GM18907 (cell line): Measurements from ENCODE around the gene TMEM269.

Source experiments
- ATAC-seq: cut with Tn5 transposase; IDR thresholded peaks from one replicate; pipeline ENCODE4 v1.9.1; 2021; ENCODE audit warnings: mild to moderate bottlenecking, moderate library complexity; ENCODE audit not compliant: unreplicated experiment

Gene TMEM269

DNA sequence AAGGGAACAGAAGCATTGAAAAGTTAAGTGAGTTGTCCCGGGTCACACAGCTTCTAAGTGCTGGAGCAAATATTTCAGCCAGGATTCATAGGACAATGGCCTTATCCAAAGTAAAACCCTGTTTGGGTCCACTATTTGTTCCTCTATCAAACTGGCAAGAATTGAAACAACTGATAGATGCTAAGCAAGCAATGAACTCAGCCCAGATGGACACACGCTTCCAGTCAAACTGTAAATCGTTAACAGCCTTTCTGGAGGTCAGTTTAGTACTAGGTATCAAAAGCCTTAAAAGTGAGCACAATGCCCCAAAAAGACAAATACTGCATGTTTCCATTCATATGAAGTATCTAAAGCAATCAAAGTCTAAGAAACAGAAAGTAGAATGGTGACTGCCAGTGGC lies 33.2 kb downstream of the TMEM269 start:
- ATAC-seq = no peak

DNA sequence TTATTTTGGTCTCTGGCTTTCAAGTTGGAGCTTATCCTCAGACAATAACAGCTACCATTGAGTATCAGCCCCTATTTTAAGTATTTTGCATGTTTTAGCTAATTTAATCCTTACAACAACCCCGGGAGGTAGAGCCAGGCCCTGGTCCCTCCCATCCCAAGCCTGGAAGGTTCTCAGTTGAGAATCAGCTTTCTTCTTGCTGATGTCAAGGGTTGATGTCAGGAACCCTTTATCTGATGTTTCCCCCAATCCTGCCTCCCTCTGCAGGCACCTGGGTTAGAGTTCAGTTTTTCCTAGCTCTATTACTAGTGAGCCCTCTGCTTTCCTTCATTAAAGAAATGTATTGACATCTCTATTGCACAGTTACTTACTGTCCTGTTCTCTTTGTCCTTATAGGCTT lies 36.0 kb downstream of the TMEM269 start:
- no peak for ATAC-seq

DNA sequence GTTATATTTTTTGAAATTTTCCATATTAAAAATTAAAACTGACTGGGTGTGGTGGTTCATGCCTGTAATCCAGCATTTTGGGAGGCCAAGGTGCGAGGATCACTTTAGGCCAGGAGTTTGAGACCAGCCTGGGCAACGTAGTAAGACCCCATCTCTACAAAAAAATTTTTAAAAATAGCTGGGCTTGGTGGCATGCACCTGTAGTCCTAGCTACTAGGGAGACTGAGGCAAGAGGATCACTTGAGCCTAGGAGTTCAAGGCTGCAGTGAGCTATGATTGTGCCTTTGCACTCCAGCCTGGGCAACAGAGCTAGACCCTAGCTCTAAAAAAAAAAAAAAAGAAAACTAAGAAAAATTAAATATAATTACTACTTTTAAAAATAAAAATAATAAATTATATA lies 36.9 kb downstream of the TMEM269 start:
- ATAC-seq = no peak

DNA sequence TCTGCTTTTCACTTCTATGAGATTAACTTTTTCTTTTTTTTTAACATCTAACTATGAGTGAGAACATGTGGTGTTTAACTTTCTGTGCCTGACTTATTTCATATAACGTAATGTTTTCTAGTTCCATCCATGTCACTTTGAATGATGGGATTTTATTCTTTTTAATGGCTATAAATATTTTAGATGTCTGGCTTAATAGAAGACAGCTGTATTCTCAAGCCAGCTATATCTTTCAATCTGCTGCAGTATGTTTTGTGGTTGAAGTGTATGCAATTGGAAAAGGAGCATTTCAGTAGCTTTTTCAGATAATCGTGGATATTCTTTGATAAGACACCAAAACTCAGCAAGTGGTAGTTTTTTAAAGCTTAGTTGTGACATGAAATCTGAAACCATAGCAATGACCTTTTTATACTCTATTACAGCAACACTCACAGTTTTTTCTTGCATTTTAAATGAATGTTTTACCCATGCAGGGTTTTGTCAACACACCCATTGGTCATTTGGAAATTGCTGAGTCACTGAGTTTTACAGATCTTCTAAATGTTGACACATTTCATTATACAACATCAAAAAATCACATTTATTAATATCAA lies 38.1 kb downstream of the TMEM269 start:
- ATAC-seq = no peak

DNA sequence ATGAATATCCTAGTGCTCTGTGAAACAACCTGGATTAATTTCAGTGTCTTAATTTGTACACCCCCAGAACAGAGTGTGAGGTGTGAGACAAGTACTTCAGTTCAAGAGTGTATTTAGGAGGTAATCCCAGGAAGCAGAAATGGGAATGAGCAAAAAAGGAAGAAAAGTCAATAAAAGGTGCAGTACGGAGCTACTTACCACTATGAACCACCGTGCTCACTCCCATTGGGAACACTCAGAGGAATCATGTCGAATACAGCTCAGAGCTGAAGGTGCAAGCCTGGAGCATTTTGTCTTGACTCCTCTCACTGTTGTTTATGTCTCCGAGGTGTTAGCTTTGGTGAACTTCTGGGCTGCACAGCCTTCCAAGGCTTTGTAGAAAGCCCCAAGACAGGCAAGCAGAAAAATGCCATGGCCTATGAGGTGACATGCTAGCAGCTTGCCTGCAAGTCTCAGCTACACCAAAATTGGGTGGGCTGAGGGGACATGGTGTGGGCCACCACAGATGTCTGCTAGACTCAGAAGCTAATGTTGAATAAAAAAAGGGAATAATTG lies 39.8 kb downstream of the TMEM269 start:
- no peak for ATAC-seq

DNA sequence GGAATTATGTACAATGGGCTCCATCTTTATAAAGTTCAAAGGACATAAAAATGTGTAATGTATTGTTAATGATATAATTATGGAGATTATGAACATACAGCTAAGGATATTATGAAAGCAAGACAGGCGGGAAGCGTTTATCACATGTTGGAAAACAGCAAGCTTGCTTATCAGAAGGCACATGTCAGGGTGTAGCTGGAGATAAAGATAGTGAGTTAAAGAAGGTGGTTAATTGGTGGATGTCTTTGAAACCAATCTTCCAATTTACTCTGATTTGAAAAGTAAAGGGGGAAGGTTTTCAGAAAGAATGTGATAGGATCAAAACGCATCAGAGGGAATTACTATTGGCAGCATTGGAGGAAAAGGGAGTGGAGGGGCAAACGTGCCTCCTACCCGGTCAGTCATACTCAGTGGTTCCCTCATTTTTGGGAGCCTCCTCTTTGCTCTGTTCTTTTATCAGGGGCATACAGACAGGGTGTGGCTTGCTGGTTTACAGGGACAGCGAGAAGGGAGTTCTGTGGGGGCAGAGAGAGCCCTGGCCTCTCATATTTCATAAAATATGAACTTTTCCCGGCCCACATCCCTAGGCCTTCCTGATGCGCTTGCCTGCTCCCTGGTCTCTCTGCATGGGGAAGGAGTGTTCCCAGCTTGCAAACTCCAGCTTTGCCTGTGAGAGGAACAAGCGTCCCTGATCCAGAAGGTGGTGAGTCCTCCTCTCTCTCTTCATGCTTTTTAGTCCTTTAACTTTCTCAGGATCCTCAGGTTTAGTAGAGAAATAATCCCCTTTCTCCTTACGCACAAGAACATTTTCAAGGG lies 40.5 kb downstream of the TMEM269 start:
- ATAC-seq = no peak

DNA sequence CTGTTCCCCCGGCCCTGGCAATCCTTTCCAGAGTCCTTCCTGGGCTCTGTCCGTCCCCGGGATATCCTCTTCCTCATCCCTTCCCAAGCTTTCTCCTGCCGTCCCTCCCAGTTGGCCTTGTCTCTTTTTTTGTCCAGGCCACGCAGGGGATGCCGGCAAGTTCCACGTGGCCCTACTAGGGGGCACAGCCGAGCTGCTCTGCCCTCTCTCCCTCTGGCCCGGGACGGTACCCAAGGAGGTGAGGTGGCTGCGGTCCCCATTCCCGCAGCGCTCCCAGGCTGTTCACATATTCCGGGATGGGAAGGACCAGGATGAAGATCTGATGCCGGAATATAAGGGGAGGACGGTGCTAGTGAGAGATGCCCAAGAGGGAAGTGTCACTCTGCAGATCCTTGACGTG lies 45.8 kb downstream of the TMEM269 start:
- no peak for ATAC-seq

DNA sequence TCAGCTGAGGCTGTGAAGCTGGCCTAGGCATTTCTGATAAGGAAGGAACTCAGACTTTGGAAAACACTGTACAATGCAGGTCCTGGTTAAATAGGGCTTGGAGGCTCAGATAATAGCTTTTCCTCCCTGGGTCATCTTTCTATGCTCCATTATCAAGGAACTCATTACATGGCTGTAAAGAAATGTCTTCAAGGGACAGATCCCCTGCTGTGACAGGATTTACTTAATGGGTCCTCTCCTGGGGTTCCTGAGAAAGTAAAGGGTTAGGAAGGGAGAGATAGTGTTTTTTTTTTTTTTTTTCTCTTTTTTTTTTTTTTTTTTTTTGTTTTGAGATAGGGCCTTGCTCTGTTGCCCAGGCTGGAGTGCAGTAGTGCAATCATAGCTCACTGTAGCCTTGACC lies 46.5 kb downstream of the TMEM269 start:
- no peak for ATAC-seq

DNA sequence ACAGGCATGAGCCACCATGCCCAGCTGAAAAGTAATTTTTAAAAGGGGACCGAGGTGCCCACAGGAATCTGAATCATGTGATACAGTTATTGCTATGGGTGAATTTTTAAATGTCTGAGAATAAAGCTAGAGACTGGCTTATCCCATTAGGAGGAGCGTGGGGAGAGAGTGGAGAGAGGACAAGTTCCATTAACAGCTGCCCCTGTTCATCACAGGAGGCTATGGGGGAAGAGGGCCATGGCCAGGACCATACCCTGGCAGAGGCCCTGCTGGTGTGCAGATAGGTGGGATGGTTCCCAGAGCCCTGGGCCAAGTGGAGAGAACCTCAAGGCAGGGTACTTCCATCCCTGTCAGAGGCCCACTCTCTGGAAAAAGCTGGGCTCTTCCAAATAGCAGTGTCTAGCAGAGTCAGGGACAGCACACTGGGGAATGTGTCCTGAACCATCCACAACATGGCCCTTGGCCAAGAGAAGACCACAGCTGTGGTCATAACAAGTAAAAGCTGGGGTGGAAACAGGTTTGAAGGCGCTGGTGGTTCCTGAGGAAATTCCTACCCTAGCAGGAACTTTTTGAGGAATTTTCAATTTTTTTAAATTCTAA lies 48.0 kb downstream of the TMEM269 start:
- ATAC-seq = no peak

DNA sequence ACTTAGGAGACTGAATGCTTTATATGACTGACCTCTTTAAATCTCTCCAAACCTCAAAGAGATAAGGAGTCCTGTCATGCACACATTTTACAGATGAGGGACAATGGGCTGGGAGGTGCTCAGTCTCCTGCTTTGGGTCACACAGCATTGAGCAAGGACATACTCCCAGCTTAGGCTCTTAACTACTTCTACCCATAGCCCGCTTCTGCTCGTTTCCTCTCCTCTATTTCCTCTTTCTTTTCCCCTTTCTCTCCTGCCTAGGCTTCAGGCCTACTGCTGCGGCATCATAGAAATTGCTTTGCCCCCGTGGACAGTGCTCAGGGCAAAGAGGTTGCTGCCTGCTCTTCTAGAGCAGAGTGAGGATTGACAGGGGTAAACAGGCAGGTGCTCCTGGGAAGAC lies 49.2 kb downstream of the TMEM269 start:
- no peak for ATAC-seq

DNA sequence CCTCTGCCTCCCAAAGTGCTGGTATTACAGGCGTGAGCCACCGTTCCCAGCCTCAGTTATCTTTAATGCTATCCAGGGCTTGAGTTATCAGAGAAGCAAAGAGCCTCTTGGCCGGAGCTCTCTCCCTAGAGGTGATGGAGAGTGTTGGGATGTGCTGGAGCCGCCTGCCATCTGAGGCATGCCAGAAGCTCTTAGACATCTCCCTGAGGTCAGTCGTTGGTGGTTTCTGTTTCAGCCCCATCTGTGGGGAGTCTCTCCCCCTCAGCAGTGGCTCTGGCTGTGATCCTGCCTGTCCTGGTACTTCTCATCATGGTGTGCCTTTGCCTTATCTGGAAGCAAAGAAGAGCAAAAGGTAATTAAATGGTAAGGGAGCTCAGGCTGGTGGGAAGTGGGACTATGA lies 50.0 kb downstream of the TMEM269 start:
- no peak for ATAC-seq

DNA sequence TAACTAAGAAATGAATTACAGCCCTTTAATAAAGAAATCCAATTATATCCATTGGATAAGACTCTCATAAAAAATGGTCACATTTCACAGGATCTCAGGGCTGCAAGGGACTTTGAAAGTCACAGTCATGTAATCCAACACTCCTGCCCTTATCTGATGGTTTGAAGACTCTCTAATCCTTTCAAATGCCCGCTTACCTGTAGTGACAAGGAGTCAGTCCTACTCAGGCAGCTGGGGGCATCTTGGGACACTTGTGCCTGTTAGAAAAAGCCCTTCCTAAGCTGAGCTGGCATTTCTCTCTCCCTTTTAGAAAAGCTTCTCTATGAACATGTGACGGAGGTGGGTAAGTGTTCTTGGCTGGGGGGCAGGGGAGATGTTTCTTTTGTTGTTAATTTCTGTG lies 50.6 kb downstream of the TMEM269 start:
- no peak for ATAC-seq

DNA sequence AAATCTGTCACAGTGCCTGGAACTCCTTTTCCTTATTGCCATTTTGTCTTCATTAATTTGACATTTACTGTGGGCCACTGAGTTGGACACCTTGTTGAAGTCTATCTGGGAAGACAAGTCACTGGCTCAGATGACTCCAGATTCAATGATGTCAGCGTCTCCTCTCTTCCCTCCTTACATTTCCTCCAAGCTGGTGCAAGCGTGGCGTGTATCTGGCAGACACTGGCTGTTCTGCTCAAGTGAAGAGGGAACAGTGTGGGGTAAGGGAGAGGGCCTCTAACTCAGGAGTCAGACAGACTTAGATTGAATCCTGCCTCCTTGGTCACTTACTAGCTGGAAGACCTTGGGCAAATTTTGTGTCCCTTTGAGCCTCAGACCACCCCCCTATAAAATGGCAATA lies 52.9 kb downstream of the TMEM269 start:
- no peak for ATAC-seq

DNA sequence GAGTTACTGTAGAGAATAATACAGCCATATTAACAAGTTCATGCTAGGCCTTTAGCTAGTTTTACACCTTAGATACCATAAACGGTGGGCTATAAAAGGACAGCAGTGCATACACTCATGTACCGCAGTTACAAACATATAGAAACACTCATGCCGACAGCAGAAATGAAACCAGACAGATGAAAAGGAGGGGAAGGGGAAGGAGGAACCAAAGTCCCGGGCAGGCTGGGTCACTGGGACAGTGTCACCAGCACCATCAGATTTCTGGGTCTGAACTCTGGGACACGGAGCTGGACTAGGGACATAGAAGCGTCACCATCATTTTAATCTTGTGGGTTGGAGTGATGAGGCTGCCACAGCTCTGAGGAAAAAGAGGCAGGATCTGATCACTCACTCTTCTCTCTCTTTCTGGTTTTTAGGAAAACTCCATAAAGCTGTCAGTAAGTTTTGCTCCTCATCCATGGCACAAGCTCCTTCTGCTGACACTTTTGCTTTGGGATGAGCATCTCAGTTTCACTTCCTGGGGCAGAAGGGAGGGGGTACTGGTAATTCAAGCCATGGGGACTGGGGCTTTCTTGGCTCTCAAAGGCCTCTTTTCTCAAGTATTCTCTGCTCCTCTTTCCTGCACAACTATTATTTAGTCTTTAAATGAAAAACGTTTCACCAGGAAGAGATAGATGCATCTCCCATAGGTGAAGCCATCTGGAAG lies 53.8 kb downstream of the TMEM269 start:
- no peak for ATAC-seq

DNA sequence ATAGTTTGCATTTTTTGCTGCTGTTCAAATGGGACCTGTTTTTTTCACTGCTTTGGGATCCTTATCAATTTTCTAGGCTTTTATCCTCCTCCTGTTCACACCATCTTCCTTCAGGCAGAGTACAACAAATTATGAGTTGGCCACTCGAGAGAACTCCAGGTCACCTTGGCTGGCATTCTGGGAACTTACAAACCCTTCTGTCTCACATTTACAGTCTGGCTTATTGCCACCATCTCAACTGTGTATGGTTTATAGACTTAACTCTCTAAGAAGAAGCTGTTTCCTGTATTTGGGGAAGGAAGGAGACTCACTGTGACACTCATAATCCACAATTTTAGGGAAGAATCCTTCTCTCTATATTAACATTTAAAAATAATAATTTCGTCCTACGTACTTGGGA lies 56.2 kb downstream of the TMEM269 start:
- ATAC-seq = no peak

DNA sequence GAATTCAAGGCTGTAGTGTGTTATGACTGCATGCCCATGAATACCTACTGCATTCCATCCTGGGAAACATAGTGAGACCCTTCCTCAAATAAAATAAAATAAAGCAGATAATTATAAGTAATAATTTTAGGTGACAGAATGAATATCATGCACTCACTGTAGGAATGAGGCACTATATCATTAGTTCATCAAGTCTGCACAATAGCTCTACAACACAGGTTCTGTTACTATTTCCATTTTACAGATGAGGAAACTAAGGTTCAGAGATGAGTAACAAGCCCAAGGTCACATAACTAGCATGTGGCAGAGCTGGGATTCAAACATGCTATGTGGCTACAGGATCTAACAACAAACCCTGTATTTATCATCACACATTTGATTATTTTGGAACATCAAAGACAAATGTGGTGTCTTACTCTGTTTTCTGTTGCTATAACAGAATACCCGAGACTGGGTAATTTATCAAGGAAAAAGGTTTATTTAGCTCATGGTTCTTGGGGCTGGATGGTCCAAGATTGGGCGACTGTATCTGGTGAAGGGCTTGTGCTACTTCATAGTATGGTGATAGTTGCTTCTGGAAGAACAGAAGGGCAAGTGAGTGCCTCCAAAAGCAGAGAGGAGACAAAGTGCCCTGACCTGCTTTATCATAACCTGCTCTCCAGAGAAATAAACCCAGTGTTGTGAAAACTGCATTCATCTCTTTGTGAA lies 56.8 kb downstream of the TMEM269 start:
- no peak for ATAC-seq

DNA sequence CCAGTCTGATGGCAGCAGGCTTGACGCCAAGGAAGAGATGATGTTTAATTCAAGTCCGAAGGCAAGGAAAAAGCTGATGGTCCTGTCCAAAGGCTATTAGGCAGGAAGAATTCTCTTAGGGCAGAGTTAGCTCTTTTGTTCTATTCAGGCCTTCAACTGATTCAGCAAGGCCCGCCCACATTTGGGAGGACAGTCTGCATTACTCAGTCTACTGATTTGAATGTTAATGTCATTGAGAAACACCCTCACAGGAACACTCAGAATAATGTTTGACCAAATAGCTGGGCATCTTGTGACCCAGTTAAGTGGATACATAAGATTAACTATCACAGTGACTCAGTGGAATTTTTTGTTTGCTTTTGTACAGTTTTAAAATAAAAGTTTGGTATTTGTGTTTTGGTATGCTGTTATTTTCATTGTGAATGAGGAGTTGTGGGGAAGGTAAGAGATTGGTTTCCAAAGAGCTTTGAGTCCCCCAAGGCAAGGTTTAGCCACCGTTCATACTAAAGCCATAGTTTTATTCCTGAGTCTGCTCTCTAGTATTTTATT lies 59.9 kb downstream of the TMEM269 start:
- no peak for ATAC-seq

DNA sequence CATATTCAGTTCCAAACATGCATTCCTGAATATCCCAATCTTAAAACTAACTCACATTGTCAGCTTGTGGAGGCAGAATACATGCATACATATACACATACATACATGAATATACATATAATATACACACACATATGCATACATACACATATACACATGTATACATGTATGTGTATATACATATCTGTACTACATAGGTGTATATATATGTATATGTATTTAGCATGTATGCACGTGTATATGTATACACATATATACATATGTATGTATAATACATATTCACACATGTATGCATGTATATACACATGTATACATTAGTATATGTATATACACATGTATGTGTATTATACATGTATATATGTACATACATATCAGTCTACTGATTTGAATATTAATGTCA lies 60.4 kb downstream of the TMEM269 start:
- no peak for ATAC-seq

DNA sequence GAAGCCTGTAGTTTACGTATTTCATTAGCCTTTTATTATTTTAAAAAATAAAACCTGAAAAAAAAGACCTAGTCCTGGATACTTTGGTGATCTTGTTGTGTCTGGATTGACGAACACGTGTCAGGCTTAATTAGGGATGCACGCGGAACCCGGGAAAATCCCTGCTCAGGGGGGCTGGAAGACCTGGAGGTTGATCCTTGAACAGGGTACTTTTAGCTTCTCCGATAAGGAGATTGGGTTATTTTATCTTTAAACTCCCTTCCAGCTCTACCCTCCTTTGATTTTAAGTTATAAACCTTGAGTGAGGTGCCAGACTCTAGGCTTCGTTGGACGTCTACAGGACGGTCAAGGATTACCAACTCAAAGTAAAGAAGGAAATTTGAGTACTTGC lies 61.1 kb downstream of the TMEM269 start:
- ATAC-seq = no peak

DNA sequence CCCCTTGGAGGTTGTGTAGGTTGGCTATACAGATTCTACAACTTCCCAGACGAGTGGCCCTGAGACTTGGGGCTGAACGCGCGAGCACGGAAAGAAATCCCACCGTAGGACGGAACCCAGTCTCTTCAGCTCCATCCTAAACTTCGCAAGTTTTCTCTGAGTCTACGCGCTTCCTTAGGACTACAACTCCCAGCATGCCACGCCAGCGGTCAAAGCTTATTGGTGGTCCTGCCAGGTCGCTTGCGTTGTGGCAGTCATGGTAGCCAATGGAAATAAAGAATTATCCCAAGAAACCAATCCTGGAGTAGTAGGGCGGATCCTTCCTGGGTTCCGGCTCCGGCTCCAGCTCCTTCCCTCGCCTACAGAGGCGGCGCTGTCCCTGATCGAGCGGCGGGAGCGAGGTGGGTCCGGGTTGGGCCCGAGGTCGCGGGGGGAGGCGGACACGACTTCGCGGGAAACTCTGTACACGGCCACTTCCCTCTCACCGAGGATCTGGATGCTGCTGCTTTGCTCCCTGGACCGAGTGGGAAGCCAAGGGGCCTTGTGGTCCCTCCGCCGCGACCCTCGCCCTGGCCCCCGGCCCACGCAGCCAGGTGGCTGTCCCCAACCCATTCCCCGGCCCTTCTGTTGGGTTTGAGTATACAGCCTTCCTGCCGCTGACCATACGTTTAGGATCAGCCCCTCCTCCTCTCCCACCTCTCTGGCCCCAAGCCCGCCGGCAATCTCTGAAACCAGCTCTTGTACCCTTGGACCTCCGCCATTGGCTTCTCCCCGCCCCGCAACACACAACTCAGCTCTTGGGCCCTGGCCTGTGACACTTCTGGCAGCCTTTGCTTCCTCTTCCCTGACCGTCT lies 61.7 kb downstream of the TMEM269 start, which contains the start of gene ZNF691:
Gene ZNF691, plus strand, starts transcription at position 357 of the 854 bp plus-strand sequence. CDS start 3,046 bp downstream, outside the sequence.
- peak; percentile 91 for ATAC-seq
